NCI-H1436 treated with DMSO at 0.1 percent for 48 hours (cell line): ENCODE results near the gene TPM4.
"Not testable (repeated sequence)": the region's sequence is repeated elsewhere in the genome, so short reads cannot be mapped to it uniquely, and the experiment has no call there.

Experiments used
- DNase-seq: peaks from one replicate; lab custom pipeline; 2025; lab: John Stamatoyannopoulos, UW

The TPM4 gene

DNA sequence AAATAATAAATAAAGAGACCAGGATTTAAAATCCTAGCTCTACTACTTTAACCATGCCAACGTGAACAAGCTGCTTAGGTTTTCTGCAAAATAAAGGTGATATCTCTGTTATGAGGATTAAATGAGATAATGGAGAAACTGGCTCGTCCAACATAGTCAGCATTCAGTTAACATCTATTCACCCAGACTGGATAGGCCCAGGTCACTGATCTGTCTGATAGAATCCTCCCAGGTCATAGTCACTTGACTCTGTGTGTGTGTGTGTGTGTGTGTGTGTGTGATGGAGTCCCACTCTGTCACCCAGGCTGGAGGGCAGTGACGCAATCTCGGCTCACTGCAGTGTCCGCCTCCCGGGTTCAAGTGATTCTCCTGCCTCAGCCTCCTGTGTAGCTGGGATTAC is 22.5 kb downstream of the TPM4 start:
- DNase-seq = no peak

GRCh38 chr19:16099314-16099965 is 23.1 kb downstream of the TPM4 start:
- DNase-seq = not testable (repeated sequence)

DNA sequence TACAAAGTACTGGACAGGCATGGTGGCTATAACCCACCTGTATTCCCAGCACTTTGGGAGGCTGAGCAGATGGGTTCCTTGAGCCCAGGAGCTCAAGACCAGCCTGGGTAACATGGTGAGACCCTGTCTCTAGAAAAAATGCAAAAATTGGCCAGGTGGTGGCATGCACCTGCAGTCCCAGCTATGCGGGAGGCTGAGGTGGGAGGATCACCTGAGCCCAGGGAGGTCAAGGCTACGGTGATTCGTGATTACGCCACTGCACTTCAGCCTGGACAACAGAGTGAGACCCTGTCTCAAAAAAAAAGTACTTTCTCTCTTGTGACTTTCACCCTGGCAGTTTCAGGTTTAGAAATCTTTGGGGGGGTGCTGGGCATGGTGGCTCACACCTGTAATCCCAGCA is 24.2 kb downstream of the TPM4 start:
- no peak for DNase-seq

GRCh38 chr19:16104722-16105121 is 28.4 kb downstream of the TPM4 start:
- DNase-seq = no peak

DNA sequence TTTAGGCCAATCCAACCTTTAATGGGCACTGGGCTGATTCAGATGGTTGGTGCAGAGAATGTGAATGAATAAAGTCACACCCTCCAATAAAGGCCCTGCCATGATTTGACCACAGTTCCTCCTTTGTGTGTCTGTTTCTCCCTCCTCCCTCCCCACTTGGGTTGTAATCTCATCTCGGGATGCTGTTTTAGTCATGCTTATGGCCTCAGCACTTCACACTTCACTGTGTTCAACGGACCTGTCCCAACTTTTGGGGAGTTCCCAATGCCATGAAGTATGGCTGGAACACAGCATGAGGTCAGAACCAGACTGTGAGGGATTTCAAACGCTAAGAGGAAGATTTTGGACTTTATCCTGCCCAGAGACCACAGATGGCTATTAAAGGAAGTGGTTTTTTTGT is 29.8 kb downstream of the TPM4 start:
- no peak for DNase-seq

DNA sequence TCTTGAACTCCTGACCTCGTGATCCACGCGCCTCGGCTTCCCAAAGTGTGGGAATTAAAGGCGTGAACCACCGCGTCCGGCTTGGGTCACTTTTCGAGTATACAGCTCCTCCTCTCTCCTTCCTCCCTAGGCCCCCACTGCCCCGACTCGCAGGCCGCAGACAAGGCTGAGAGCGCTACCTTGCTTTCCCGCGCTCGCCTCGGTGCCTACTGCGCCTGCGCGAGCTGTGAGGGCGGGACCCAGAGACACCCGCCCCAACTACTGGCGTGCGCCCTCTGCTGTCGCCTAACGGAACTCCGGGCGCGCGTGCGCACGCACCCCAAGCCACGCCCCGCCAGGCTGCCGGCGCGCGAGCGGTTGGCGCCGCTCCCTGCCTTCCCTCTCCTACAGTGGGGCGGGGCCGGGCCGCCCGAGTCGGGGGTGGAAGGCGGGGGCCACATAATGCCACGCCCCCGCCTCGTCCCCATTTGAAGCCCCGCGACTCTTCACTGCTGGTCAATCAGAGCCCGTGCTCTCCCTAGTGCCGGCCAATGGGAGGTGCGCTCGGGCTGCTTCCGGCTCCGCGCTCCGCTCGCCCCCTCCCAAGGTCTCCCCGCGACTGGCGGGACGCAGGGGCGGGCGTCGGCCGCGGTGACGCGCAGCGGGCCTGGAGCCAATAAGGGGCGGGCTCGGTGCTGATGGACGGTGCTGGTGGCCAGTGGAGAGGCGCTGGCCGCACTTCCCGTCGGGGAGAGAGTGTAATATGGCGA is 35.0 kb downstream of the TPM4 start, which contains the start of gene RAB8A:
RAB8A (plus strand) TSS at position 730 of the 749 bp plus-strand sequence; CDS start at position 743, 13 bp downstream.
- DNase-seq = peak; percentile 94

- DNase-seq = no peak
These were observed 35.8 kb downstream of the TPM4 start for GRCh38 chr19:16111909-16112752.

GRCh38 chr19:16112778-16113177 is 36.5 kb downstream of the TPM4 start:
- DNase-seq = no peak

- no peak for DNase-seq
These were observed 37.4 kb downstream of the TPM4 start for GRCh38 chr19:16113727-16114126.

GRCh38 chr19:16115301-16116039 is 39.2 kb downstream of the TPM4 start:
- no peak for DNase-seq

DNA sequence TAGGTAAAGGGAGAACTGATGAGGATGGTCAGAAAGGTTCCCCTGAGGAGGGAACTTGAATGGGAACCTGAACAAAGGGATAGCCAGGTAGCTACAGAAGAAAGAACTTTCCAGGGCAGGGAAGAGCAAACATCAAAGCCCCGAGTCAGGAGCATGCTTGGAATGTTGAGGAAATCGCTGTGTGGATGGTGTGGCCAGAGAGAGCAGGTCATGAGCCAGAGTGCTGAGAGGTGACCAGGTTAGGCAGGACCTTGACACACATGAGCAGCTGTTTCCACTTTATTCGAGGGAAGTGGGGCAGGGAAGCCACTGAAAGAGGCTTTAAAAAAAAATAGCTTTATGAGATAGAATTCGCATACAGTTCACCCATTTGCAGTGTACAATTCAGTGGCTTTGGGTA is 39.8 kb downstream of the TPM4 start:
- no peak for DNase-seq

DNA sequence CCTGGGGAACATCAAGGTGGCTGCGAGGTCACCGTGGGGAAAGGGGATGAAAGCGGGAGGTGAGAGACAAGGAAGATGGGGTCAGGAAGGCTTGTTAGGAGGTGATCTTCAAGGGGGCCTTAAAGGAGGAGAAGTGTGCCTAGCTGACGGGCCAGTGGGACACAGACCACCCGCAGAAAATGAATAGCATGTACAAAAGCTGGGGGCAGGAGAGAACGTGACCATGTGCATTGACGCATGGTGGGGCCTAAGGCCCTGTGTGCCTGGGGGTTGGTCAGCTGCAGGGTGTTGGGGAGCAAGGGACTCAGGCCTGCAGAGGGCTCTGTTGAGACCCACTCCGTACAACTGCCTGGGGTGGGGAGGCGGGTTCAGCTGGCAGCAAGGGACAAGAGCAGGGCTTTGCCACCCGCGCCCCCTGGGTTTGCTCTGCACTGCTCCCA is 41.3 kb downstream of the TPM4 start:
- no peak for DNase-seq

DNA sequence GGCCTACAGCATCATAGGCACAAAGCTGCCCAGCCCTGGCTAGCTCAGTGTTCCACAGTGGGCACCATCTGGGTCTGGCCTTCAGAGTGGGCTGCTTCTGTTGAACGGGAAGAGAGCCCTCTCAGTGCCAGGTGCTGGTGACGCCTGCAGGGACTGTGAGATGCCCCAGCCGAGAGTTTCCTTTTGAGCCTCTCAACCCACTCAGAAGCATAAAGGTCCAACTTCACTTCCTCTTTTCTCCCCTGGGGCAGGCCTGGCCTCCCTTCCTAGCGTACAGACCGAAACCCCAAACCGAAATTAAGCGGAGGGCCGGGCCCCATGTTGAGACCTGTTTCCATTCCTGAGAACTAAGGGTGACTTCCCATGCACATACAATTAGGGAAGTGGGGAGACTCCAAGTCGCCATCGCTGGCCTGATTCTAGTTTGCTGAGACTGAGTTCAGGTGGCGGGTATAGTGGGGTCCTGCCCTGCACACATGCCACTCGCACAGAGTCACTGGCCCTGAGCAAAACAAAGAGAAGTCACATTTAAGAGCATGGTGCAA is 42.3 kb downstream of the TPM4 start:
- no peak for DNase-seq

- not testable (repeated sequence) for DNase-seq
These were observed 43.0 kb downstream of the TPM4 start for GRCh38 chr19:16119075-16119857.

- DNase-seq = no peak
These were observed 44.8 kb downstream of the TPM4 start for GRCh38 chr19:16121141-16121540.

GRCh38 chr19:16121967-16122366 is 45.7 kb downstream of the TPM4 start:
- no peak for DNase-seq

- no peak for DNase-seq
These were observed 48.7 kb downstream of the TPM4 start for GRCh38 chr19:16124953-16125352.

DNA sequence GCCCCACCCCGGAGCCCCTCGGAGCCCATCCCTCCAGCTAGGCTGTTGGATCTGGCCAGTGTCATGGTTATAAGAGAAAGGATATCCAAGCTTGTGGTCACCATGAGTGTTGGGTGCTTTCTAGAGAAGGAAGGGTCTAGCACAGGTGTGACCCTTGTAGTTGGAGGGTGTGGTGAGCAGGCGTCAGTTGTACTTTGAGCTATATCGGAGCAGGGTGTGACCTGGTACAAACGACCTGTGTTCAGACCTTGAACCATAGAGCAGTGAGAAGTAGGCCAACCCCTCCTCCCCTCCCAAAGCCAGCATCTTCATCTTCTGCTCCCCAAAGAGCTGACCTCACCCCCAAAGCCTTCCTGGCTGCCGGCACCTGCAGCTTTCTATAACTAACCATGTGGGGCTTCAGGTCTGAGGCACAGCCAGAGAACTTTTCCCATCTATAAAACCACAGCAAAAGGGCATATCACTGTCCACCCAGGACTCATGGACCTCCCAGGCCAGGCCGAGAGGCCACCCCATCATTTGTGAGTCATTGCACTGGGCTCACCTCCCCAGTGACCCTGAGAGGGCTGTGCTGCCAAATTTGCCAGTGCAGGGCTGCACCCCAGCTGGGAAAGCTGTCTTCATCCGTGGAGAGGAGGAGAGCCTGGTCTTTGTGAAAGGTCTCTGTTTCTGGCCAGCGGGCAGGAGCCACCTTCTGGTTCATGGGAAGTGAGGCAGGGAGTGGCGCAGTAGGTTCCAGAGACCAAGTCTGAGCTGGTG is 49.6 kb downstream of the TPM4 start:
- no peak for DNase-seq

- no peak for DNase-seq
These were observed 50.8 kb downstream of the TPM4 start for GRCh38 chr19:16127080-16127479.

DNA sequence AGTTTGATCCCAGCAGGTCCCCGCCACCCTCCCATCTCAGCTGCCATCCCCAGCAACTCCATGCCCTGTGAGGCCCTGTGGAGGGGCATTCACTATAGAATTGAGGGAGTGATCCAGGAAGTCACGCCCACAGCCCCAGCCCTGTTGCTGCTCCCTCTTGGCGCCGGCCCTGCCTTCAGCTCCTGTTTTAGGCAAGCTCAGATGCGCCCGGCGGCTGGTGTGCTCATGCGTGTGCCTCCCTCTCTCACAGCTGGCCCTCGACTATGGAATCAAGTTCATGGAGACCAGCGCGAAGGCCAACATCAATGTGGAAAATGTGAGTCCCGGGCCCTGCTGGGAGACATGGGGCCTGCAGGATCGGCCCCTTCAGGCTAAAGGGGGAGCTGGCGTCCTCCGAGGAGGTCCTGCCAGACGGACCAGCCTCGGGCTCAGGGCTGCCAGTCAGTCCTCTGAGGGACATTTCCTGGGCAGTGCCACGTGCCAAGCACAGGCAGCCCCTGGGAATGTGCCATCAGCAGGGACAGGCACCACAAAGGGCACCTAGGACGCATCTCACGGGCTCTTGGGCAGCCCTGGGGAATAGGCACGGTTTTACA is 51.6 kb downstream of the TPM4 start:
- DNase-seq = no peak
